Midbrain (tissue), 1 donor: Measurements from ENCODE around the gene TM9SF2.
A peak's percentile ranks its signal among the peaks of the same experiment; 100 is the strongest.
"Not testable (repeated sequence)": the region's sequence is repeated elsewhere in the genome, so short reads cannot be mapped to it uniquely, and the experiment has no call there.

ENCODE experiments used
- DNase-seq: peaks from one replicate; lab custom pipeline; 2025; lab: John Stamatoyannopoulos, UW

Gene TM9SF2

DNA sequence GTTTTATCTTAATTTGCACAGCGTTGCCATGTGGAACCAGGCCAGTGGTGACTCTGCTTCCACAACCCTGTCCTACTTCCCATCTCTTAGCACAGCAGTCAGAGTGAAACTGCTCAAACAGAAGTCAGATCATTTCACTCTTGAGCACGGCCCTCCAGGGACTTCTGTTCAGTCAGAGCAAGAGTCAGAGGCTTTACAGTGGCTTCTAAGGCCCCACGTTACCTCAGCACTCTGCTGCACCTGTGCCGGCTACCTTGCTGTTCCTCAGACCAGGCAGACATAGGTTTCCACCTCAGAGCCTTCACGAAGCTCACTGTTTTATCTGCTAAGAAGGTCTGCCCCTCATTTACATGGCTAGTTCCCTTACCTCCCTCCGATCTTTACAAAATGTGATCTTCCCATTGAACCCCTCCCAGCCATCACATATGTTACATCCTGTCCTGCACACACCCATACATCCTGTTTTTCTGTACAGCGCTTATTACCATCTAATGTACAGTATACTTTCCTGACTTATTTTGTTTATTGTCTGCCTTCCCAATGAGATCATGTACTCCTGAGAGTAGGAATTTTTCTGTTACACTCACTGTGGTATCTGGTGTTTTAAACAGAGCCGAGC, 41.6 kb downstream of the TM9SF2 start:
- peak; percentile 4 for DNase-seq

GRCh38 chr13:99545361-99545760, 44.1 kb downstream of the TM9SF2 start:
- DNase-seq, result no peak

GRCh38 chr13:99545979-99546378, 44.7 kb downstream of the TM9SF2 start:
- DNase-seq, result no peak

DNA sequence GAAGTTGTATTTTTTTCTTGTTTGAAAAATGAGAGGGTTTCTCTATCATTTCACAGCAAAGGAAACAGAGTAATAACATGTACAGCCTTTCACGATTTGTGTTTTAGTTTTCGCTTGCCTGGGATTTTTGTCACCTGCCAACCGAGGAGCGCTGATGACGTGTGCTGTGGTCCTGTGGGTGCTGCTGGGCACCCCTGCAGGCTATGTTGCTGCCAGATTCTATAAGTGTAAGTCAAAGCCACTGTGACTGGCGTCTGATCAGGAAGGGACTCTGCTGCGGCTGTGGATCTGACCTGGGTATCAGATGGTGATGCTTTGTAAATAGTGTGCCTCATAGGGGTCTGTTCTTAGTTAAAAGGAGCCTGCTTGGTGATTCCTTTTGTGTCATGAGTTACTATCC, 45.6 kb downstream of the TM9SF2 start:
- no peak for DNase-seq

GRCh38 chr13:99548448-99548847, 47.2 kb downstream of the TM9SF2 start:
- peak; percentile 3 for DNase-seq

GRCh38 chr13:99553033-99553432, 51.8 kb downstream of the TM9SF2 start:
- DNase-seq, result no peak

DNA sequence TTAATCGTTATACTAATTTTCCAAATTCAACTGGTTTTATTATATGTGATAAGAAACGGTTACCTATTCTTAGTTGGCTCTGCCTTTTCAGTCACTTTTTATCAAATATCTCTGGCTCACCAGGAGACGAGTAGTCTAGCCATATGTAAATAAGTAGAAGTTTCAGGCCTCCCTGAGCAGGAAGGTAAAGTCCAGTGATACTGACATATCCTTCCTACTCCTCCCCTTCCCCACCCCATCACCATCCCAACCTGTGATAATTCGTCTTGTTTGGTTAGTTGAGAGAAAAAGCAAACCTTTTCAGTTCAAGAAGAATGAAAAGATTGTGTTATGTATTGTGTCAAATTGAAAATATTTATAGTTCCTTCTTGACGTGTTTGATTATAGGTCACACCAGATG, 53.9 kb downstream of the TM9SF2 start:
- DNase-seq, result no peak

GRCh38 chr13:99556867-99557443, 55.7 kb downstream of the TM9SF2 start:
- no peak for DNase-seq

DNA sequence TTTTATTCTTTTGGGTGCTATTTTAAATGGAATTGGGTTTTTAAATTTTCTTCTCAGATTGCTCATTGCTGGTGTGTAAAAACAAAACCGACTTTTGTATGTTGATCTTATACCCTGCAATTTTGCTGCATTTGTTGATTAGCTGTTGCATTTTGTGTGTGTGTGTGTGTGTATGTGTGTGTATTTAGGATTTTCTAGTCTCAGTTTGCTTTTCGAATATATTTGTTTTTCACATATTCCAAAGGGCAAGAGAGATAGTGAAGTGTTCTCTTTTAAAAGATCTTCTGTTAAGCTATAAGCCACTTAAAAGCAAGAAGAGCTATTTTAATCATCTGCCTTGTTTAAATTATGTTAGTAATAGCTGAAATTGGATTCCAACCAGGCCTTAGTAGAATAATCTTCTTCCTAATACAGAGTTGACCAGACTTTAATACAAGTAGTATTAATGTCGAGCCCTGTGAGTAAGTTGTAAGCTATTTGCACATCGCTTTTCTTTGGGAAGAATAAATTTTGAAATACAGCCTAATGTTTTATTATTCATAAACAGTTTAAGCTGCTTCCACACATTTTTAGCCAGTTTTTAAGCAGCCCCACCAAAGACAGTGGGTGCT, 57.4 kb downstream of the TM9SF2 start:
- DNase-seq, result no peak

- no peak for DNase-seq
These were observed 58.3 kb downstream of the TM9SF2 start for GRCh38 chr13:99559560-99559959.

GRCh38 chr13:99563404-99563803, 62.1 kb downstream of the TM9SF2 start:
- no peak for DNase-seq

- DNase-seq, result no peak
These were observed 63.1 kb downstream of the TM9SF2 start for GRCh38 chr13:99564386-99564785.

DNA sequence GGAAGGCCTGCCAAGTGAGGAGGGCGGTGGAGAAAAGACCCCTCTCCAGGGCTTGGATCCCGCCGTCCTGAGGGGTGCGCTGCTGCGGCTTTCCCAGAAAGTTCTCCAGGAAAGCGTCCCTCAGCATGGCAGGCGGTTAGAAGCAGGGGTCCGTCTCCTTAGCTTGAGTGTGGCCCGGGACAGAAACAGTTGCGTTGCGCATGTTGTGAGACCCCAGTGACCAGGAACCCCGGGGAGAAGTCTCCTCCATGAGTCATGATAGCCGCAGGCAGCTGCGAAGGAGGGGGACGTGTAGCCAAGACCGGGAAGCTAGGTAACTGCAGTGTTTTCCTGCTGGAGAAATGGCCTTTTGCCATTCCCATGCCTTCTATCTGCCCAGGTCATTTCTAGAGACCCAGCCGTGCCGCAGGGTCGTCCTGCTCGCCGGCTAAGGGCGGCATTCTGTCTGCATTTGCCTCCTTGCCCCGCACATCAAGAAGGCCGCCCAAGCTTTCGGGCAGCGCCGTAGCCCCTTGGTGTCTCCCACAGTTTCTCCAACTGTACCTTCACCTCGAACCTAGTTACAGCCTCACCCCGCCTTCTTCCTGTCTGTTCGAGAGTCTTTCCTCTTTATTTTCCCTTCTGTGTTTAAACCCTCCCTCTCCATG, 64.3 kb downstream of the TM9SF2 start:
- DNase-seq, result no peak

DNA sequence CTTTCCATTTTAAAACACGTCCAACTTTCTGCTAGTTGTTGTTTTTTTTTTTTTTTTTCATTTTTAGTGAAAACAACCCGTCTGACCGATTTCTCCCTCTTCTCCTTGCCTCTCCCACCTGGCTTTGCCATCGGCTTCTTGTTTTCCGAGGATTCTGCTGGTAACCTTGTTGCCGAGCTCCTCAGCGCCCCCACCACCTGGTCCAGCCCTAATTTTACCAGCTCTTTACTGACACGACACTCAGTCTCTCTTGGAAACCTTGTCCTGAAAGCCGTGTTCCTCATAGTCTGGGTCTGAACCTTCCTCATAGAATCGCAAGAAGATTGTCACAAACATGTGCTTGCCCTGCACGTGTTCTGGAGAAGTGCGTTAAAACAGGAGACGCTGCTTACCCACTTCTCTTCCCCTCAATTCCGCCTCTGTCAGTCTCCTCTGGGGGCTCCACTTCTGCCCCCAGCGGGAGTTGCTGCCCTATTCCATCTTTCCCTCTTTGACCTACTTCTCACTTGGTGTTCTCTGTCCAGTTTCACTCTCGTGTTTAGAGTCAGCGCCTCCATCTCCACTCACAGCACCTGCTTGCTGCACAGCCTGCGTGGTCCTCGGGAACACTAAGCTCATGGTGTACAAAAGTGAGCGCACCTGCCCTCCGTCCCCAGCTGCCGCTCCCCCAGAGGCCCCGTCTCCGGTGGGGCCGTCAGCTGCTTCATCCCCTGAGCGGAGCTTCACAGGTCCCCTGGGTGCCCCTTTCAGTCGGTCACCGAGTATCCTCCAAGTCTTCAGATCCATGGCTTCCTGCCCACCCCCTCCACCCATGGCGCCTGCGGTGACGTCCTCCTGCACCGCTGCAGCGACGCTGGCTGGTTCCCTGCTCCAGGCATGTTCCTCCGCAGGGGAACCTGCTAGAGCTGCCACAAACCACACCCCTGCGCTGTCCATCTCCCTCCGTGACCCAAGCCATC, 65.1 kb downstream of the TM9SF2 start:
- no peak for DNase-seq

DNA sequence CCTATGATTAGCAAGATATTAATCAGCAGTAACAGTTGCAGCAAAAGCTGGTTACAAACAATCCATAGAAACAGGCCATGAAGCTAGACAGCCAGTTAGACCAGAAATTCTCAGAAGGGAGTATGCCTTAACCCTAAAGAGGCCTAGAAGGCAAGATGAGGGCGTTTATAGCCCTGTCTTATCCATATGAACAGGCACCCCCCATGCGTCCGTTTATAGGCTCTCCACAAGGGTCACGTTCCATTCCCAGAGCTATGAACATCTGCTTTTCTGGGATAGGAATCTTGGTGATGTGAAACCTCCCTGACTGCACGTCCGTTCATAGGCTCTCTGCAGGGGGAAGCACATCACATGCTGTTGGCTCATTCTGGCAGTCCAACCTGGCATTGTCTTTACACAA, 67.6 kb downstream of the TM9SF2 start:
- not testable (repeated sequence) for DNase-seq

DNA sequence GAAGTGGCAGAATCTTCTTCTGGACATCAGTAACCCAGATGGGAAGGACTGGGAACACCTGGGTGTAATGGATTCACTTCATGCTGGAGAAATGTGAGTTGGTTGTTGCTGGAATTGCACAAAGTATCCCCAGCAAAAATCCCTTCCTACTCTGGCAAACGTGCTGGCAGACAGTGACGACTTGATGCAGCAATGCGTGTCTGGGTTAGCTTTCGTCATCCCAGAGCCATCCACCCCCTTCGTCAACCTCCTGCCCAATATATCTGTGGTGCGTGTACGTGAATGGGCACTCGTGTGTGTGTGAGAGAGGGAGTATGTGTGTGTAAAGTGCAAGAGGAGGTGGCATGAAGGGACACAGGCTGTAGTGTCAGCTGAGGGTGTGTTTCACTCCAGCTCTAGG, 70.9 kb downstream of the TM9SF2 start:
- no peak for DNase-seq

GRCh38 chr13:99572921-99573320, 71.6 kb downstream of the TM9SF2 start:
- no peak for DNase-seq

GRCh38 chr13:99575376-99576120, 74.3 kb downstream of the TM9SF2 start:
- DNase-seq, result no peak

DNA sequence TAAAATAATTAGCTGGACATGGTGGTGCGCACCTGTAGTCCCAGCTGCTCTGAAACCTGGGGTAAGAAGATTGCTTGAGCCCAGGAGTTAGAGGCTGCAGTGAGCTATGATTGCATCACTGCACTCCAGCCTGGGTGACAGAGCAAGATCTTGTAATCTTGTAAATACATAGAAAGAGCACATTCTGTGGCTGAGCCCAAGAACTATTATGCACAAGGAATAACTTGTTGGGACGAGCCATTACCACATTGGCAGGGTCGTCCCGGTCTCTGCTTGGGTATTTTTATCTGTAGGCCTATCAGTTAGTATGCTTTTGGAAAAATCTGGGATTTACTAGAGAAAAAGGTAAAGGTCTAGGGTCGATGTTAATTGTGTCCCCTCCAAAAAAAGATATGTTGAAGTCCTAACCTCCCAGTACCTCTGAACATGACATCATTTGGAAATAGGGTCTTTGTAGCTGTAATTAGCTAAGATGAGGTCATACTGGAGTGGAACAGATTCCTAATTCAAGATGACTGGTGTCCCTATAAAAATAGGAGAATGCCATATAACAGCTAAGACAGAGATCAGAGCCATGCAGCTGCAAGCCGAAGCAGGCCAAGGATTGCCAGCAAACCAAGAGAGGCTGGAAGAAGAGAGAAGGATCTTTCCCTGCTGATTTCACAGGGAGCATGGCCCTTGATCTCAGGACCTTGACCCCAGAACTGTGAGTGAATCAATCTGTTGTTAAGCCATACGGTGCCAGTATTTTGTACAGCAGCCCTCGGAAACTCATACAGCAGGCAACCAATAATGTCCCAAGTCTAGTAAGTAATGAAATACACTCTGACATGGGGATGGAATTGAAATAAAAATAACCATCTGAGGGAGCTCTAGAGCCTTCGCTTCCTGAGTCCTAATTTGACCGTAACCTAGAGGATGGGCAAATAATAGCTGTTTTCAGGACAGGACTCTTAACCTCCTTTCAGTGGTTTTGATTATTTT, 77.0 kb downstream of the TM9SF2 start:
- peak; percentile 24 for DNase-seq
